Measurements from ENCODE around the gene ARL16.

Gene ARL16

GRCh38 chr17:81695211-81695610, 11.6 kb upstream of the ARL16 start:
- no peak for DNase-seq

DNA sequence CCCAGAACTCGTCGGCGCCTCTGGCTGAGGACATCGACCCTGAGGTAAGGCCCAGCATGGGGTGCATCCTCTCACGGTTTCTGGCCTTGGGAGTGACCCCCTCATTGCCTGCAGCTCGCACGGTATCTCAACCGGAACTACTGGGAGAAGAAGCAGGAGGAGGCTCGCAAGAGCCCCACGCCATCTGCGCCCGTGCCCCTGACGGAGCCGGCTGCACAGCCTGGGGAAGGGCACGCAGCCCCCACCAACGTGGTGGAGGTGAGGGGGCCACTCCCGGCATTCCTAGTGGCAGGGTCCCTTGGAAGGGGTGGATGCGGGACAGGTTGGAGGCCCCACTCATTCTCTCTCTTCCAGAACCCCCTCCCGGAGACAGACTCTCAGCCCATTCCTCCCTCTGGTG, 11.2 kb upstream of the ARL16 start:
- DNase-seq: no peak

DNA sequence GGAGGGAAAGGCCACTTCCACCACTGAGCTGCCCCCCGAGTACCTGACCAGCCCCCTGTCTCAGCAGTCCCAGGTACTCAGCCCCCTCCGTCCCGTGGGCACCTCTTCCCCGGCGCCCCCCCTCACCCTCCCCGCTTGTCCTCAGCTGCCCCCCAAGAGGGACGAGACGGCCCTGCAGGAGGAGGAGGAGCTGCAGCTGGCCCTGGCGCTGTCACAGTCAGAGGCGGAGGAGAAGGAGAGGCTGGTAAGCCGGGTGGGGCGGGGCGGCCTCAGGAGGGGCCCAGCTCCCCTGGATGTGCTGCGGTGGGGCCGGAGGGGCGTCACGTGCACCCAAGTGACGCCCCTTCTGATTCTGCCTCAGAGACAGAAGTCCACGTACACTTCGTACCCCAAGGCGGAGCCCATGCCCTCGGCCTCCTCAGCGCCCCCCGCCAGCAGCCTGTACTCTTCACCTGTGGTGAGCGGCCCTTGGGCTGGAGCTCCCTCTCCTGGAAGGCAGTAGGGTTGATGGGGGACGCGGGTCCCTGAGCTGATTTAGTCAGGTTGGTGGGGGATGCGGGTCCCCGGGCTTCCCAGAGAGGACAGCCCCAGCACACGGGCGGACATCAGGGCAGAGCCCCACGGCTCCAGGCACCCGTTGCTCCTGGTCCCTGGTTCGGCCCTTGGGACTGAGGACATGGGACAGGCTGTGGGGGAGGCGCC, 10.1 kb upstream of the ARL16 start:
- no peak for DNase-seq

DNA sequence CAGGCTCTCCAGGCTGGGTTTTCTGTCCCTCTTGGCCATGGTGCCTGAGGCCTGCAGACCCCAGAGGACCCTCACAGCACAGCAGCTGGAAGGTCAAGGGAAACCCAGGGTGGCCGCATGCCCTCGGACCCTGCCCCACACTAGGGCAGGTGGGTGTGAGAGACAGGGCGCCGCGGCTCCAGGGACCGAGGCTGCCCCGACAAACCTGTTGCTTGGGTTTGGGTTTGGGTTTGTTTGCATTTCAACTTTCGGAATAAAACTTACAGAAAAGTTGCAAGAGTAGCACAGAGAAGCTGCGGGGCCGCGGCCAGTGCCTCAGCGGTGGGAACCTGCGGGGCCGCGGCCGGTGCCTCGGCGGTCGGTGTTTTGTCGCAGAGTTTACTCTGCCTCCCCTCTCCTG, 8.0 kb upstream of the ARL16 start:
- DNase-seq: no peak

DNA sequence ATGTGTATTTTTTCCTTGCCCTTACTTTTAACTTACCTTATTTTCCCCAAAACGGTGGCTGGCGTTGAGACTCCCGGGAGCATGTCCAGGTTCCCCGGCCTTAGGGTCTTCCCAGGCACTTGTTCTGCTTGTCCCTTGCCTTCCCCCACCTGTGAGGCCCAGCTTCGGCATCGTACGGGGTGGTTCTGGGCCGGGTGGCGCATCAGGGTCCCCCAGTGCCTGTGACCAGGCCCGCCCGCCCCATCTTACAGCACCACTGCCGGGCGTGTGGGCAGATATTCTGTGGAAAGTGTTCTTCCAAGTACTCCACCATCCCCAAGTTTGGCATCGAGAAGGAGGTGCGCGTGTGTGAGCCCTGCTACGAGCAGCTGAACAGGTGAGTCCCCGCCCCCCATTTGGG, 7.6 kb upstream of the ARL16 start:
- DNase-seq: no peak

DNA sequence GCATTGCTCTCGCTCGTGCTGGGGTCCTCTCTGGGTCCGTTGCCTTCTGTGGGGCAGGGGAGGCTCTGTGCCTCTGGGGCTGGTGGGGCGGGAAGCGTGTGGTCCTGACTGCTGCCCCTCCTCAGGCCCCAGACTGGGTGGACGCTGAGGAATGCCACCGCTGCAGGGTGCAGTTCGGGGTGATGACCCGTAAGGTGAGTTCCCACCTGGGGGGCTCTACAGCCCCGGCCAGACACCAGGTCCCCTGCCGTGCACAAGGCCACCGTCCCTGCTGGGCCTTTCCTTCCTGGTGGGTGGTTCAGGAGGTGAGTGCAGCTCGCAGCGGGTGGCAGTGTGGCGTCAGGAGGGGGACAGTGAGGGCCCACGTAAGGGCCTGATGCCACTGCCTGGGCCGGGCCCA, 7.0 kb upstream of the ARL16 start:
- no peak for DNase-seq

- no peak for DNase-seq
Observed at GRCh38 chr17:81690066-81690465, 6.5 kb upstream of the ARL16 start.

GRCh38 chr17:81688616-81689015, 5.0 kb upstream of the ARL16 start:
- DNase-seq: no peak

GRCh38 chr17:81687770-81688541, 4.4 kb upstream of the ARL16 start:
- no peak for DNase-seq

GRCh38 chr17:81686614-81687013, 3.0 kb upstream of the ARL16 start:
- DNase-seq: no peak

DNA sequence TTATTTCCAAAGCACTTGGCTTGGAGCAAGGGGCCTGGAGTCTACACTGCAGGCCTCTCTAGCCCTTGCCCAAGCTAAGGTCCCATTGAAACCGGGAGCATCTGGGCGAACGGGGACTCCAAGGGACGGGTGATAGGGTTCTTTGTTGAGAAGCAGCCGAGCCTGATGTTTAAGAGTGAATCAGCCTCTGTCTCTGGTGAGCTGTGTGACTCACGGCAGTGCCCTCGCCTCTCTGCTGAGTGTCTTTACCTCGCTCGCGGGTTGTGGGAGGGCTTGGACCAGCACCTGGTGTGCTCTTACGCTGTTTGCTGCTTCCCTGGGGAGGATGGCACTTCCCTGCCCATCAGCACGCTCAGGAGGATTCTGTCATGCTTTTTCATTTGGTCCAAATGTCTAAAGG, 1.5 kb upstream of the ARL16 start:
- DNase-seq: peak; percentile 41

- no peak for DNase-seq
Observed at GRCh38 chr17:81684442-81684911, 880 bp upstream of the ARL16 start.

DNA sequence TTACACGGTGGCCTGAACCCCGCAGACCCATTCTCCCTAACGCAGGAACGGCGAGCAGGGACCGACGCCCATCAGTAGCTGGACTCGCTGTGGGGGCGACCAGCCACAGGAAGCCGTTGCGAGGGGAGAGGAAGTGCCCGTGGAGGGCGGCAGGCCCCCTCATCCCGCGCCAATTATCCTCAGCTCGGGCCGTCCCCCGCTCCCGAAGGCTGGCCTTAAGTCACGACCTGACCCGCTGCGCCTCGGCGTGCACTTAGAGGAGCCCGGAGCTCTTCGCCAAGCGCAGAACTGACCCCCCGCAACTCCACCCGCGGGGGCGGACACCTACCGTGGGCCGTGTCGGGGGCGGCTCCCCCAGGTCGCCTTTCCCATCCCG, 401 bp downstream of the ARL16 start:
- no peak for DNase-seq

- no peak for DNase-seq
Observed at GRCh38 chr17:81682565-81683207, 911 bp downstream of the ARL16 start.

GRCh38 chr17:81681672-81682071, 1.9 kb downstream of the ARL16 start:
- no peak for DNase-seq

DNA sequence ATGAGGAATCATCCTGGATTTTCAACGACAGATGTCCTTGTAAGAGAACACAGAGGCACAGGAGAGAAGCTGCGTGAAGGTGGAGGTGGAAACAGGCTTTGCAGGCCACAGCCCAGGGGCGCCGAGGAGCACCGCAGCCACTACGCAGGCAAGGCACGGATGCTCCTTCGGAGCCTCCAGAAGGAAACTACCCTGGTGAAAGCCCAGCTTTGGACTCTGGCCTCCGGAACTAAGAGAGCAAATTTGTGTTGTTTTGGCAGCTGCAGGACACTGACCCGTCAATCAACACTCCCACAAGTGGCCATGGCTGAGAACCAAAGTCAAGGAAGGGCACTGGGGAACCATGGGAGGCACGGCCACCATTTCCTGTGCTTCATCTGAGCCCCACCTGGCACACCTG, 3.4 kb downstream of the ARL16 start:
- no peak for DNase-seq

DNA sequence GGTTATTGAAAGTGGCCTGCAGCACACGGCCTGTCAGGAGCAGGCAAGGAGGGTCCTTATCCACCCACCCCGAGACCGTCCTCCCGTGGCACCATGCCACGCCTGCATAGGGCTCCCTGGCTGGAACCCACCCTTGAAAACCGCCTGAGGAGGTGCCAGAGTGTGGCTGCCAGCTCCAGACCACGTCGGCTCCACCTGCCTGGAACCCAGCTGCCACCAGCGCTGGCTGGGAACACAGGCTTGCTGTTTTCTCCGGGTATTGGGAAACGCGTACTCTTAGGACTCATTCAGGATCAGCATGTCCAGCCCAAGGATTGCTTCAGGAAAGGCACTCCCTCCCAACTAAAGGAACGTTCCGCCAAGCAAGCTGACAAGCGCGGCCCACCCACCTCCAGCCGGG, 6.7 kb downstream of the ARL16 start:
- no peak for DNase-seq

- DNase-seq: peak; percentile 17
Observed at GRCh38 chr17:81675515-81676221, 7.9 kb downstream of the ARL16 start.

GRCh38 chr17:81673561-81674258, 9.9 kb downstream of the ARL16 start:
- no peak for DNase-seq

GRCh38 chr17:81672954-81673353, 10.6 kb downstream of the ARL16 start:
- no peak for DNase-seq

- no peak for DNase-seq
Observed at GRCh38 chr17:81672504-81672903, 11.1 kb downstream of the ARL16 start.

- no peak for DNase-seq
Observed at GRCh38 chr17:81667754-81668153, 15.8 kb downstream of the ARL16 start.
